AG09309 (cell line): ENCODE measurements around the gene ZC2HC1B.
"Not testable (repeated sequence)": the region's sequence is repeated elsewhere in the genome, so short reads cannot be mapped to it uniquely, and the experiment has no call there.

Experiments
- DNase-seq: peaks from one replicate; pipeline ENCODE4 v3.0.0-alpha.2; 2010; ENCODE audit warnings: low read depth
- H3K4me3 ChIP-seq: 2 replicates; pipeline ENCODE4 v1.5.1; 2011; ENCODE audit warnings: mild to moderate bottlenecking, low read depth, low read length, moderate library complexity; ENCODE audit not compliant: control insufficient read depth
- CTCF ChIP-seq: IDR thresholded peaks from 2 replicates; pipeline ENCODE4 v1.5.1; 2011; ENCODE audit warnings: mild to moderate bottlenecking, low read depth, low read length, inconsistent platforms; ENCODE audit not compliant: insufficient read depth, control insufficient read depth; ENCODE audit errors: missing control alignments

ZC2HC1B gene

GRCh38 chr6:143867236-143867635 lies 3.0 kb downstream of the ZC2HC1B start:
- H3K4me3 ChIP-seq: no peak overlapping the region
- no peak for DNase-seq
- TF ChIP-seq CTCF: no peak

- DNase-seq, H3K4me3 ChIP-seq: not testable (repeated sequence)
Measured at GRCh38 chr6:143868808-143869207, 4.5 kb downstream of the ZC2HC1B start.

GRCh38 chr6:143871202-143871730 lies 7.0 kb downstream of the ZC2HC1B start:
- not testable (repeated sequence) for H3K4me3 ChIP-seq, DNase-seq

- no peak for TF ChIP-seq CTCF
- H3K4me3 ChIP-seq: no peak overlapping the region
- DNase-seq: no peak
Measured at GRCh38 chr6:143872201-143872600, 7.9 kb downstream of the ZC2HC1B start.

GRCh38 chr6:143873600-143873999 lies 9.3 kb downstream of the ZC2HC1B start:
- H3K4me3 ChIP-seq, DNase-seq: not testable (repeated sequence)

GRCh38 chr6:143874503-143874902 lies 10.2 kb downstream of the ZC2HC1B start:
- H3K4me3 ChIP-seq, DNase-seq: not testable (repeated sequence)

GRCh38 chr6:143877584-143878271 lies 13.5 kb downstream of the ZC2HC1B start:
- TF ChIP-seq CTCF: no peak
- H3K4me3 ChIP-seq: no peak overlapping the region
- no peak for DNase-seq

- H3K4me3 ChIP-seq: no peak overlapping the region
- no peak for DNase-seq
Measured at GRCh38 chr6:143878272-143878760, 14.0 kb downstream of the ZC2HC1B start.

More at GRCh38 chr6:143878272-143878760, 14.0 kb downstream of the ZC2HC1B start:
- no peak for TF ChIP-seq CTCF
